NB4 (cell line): ENCODE results near the gene KIAA1210.

Experiments
- CTCF ChIP-seq: IDR thresholded peaks from one replicate; pipeline ENCODE4 v1.5.1; 2012; ENCODE audit warnings: low read depth, low read length
- POLR2A ChIP-seq: IDR thresholded peaks from 2 replicates; pipeline ENCODE4 v1.6.1; 2011; ENCODE audit warnings: mild to moderate bottlenecking; ENCODE audit not compliant: insufficient read length; ENCODE audit errors: extremely low read depth

- TF ChIP-seq CTCF: no peak
- TF ChIP-seq POLR2A: no peak
Observed at GRCh38 chrX:119075270-119076025, 52.2 kb downstream of the KIAA1210 start.
